H54 (cell line): ENCODE results near the gene MAST4.

ENCODE experiments used
- DNase-seq: peaks from one replicate; pipeline ENCODE4 v3.0.0; 2011; ENCODE audit warnings: low spot score, mixed read lengths; ENCODE audit not compliant: insufficient read length
- FAIRE-seq: peaks from 3 replicates; lab custom pipeline; 2011; peaks lifted over from hg19 to GRCh38; lab: Jason Lieb, UNC
- POLR2A ChIP-seq: IDR thresholded peaks from 2 replicates; pipeline ENCODE4 v1.6.1; 2011; ENCODE audit warnings: low read depth, mild to moderate bottlenecking, low read length

Gene MAST4

DNA sequence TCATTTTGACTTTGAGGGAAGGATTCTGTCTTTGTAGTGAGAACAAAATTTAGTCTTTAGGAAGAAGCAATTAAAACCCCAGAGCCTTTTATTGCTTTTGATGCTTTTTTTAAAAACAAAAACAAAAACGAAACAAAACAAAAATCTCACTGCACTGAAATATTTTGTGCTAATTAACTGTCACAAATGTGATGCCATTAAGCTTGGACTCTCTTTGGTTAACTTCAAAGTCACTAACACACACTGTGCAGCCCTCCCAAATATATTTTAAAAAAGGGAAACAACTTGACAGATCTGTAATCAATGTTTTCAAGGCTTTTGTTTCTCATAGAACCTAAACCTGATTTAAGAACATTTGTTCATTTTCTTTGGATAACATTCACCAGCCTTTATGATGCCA lies 290.7 kb downstream of the MAST4 start:
- no peak for DNase-seq
- FAIRE-seq: no peak
- no peak for TF ChIP-seq POLR2A

DNA sequence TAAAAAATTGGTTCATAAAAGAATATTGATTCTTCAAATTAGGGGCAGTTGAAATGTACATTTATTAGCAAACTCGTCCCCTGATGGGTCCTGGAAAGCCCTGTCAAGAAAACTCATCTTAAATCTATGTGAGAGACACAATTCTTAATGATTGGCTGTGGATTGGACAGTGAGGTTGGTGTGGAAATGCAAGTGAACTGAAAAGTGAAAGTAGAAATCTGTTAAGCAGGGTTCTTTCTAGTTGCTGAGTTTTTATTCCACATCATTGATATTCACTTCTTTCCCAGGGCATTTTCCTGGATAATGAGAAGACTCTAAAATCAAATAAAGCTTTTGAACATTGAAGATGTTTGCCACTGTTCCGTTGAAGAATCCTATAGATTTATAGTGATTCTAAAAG lies 292.4 kb downstream of the MAST4 start:
- TF ChIP-seq POLR2A: no peak
- no peak for FAIRE-seq
- DNase-seq: no peak

DNA sequence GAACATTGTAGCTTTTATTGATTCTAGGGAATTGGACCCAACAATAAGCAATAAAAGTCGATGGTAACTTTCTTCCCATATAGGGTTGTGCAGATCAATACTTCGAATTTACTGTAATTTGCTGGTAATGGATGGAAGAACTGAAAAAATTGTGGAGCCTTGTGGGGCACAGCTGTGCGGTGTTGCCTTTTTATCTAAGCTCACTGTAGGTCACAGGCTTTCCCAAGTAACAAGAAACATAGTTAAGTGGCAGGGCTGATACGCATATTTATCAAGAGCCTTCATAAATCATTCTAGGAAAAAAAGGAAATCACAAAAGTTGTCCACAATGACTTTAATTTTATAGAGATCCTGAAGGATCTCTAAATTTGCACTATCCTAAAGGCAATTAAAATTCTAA lies 292.9 kb downstream of the MAST4 start:
- FAIRE-seq (no peak), DNase-seq (no peak)
- no peak for TF ChIP-seq POLR2A

DNA sequence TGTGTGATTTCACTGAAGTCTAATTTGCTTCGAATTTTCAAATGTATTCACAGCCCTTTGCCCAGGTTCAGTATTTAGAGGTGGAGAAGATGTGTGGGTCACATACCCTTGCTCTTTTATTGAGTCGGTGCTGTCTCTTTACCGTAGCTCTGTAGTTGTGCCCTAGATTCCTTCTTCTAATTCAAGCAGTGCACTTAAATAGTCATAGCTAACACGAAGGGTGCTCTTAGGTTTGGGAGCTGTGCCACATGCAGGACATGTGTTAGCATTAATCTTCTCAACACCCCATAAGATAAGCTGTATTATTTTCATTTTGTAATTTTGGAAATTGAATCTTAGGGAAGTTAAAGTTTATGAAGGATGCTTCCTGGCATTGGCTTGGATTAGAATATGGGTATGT lies 293.3 kb downstream of the MAST4 start:
- no peak for TF ChIP-seq POLR2A
- no peak for FAIRE-seq

DNA sequence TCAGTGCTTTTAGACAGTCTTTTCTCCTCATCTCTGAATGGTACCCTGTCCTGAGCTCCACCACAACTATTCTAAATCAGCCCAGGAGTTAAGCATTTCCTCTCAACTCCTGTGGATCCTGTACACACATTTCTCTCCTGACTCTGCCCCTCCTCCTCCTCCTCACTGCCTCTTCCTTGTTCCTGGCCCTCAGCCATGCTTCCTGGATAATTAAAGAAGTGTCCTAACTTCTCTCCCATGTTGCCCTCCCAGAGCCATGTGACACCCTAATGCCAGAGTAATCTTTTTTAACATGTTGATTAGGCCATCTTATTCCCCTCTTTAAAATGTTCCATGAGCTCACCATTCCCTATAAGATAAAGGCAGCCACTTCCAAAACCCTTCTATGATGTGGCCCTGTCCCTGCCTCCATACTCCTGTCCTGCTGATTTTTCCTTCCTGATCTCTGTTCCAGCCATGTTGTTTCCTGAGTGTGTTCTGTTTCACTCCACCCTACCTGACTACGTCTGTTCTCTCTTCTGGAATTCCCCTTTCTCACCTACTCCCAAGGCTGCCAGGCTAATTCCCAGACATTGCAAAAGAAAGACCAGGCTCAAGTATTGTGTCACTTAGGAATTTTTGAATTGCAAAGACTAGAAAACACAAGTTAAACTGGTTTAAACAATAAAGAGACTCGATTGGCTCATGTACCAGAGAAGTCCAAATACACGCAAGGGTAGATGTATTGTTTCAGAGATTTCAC lies 295.2 kb downstream of the MAST4 start:
- DNase-seq (no peak), FAIRE-seq (no peak)
- no peak for TF ChIP-seq POLR2A

More for the DNA sequence above, 293.3 kb downstream of the MAST4 start:
- no peak for DNase-seq

DNA sequence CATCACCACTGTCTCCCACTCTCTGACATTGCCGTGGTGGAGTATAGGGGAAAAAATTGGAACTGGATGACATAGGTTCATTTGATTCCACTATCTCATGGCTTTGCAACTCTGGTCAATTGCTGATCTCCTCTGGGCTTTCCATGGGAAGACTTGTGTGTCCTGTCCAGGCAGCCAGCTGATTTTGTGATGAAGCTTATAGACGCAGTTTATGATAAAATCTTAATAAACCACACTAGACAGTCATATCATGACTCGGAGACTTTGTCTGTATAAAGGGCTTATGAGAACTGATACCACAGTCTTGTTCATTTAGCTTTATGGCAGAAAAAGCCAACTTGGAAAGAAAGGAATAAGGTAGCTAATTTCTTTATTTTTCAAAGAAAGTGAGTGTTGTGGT lies 296.5 kb downstream of the MAST4 start:
- no peak for TF ChIP-seq POLR2A
- DNase-seq (no peak), FAIRE-seq (no peak)

DNA sequence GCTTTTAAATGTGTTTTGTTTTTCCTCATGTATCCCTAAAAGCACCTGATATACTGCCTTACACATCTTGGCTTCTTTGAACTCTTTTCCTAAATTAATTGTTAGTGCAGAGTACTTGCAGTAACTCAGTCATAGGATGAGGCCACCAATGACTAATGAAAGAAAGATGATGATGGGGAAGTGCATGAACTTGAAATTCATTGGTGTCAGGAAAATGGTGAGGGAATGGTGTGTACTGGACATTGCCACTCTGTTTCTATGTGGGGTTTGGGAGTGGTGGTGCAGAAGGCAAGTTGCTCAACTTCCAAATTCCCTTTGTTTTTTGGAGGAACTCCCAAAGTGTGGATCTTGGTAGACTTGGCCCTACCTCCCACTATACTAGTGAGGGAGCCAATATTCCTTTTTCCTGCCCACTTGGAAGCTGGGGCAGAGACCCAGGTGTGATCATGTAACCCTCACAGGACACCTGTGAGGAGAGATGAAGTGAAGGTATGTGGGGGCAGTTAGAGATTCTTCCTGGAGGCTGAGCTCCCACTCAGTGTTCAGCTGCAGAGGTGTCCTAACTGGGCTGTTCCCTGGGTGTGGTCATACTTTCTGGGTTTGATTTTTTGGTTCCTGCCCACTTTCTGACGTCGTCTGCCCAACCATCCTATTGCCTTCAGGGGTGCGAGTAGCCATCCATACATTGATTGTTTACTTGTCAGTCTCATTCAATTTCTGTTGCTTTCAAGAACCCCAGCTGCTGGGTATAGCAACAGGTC lies 298.5 kb downstream of the MAST4 start:
- FAIRE-seq (no peak), DNase-seq (no peak)
- no peak for TF ChIP-seq POLR2A

DNA sequence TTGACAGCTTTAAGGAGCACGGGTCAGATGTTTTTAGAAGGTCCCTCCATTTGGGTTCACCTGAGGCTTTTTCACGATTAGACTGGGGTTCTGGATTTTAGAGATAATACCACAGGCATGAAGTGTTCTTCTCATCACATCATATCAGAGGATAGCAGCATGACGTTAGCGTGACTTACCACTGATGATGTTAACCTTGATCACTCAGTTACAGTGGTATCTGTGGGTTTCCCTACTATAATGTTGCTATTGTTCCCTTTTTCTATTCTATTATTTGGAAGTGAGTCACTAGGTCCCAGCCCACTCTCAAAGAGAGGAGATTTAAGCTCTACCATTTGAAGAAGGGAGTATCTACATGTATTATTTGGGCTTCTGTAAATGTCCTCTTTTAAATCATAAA lies 300.0 kb downstream of the MAST4 start:
- no peak for FAIRE-seq
- no peak for TF ChIP-seq POLR2A
- DNase-seq: no peak

DNA sequence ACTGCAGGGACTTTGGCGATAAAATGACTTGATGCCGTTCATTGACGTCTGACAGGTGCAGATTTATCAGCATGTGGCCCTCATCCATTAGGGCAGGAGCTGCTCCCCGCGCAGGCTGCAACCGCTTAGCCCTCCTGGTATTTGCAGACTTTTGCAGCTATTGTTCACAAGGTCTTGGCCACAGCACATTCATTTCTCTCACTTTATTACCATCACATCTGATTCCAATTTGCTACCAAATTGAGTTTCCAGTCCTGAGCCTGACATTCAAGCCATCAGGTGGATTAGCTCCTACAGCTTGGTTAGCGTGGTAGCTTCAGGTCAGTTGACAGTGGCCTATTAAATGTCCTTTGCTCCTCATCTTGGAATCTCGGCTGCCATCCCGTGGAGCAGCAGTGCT lies 301.2 kb downstream of the MAST4 start:
- FAIRE-seq: no peak
- DNase-seq: no peak
- TF ChIP-seq POLR2A: no peak

DNA sequence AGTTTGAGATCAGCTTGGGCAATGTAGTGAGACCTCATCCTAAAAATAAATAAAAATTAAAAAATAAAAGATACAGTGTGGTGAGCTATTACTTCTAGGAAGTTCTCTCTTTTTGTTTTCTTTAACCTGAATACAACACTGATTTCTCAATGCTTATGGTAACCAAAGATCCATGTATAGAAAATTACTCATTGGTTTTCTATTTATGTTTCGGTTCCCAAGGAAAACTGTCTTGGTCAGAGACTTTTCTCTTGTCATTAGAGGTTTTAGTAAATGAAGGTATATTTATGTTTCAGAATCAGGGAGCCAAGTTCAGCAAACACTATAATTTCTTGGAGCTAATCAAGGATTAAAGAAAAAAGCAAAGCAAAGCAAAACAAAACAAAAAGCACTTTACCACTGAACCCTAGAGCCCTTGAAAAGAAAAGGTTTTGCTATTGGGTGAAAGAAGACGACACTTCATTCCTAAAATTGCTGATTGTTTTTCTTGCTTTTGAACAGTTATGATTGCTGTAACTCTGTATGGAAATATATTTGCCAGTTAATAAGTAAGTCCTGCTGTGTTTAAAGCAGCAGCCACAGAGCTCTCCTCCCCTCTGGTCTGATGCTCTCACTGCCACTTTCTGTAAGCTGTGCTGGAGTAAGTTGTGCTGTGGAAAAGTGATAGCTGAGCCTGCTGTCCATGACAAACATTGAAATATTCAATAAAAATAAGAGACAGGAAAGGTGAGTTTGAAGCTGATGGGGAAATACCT lies 302.2 kb downstream of the MAST4 start:
- TF ChIP-seq POLR2A: no peak
- DNase-seq (no peak), FAIRE-seq (no peak)

DNA sequence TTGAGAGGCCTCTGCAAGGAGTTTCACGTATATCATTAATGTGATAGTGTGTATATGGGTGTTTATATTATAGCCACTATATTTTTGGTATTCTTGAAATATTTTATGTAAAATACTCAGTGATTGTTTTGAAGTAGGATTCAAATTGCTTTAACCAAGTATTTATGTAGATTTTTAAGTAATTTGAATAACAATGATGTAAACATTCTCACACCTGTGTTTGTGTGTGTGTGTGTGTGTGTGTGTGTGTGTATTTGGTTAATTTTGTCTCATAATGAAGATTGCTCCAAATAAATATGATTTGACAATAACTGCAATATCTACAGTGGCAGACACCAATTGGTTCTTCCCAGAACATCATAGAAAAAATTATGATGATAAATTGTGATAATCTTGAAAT lies 307.0 kb downstream of the MAST4 start:
- FAIRE-seq (no peak), DNase-seq (no peak)
- no peak for TF ChIP-seq POLR2A

DNA sequence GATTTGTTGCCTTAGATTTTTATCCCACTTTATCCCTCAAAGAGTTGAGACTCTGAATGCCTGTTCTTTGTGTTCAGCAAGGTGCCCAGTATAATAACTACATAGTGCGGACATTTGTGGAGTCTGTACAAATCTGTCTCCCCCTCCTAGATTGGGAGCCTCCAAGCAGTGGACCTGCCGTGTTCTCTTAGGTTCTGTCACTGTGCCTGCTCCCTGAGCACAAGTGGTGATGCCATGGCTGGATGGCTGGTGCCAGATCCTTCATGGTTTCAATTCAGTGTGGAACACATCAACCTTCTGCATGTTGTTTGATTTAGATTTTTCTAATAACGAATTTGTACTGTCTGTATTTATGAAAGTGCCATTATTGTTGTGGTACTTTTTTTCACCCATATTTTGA lies 307.5 kb downstream of the MAST4 start:
- FAIRE-seq (no peak), DNase-seq (no peak)
- no peak for TF ChIP-seq POLR2A

DNA sequence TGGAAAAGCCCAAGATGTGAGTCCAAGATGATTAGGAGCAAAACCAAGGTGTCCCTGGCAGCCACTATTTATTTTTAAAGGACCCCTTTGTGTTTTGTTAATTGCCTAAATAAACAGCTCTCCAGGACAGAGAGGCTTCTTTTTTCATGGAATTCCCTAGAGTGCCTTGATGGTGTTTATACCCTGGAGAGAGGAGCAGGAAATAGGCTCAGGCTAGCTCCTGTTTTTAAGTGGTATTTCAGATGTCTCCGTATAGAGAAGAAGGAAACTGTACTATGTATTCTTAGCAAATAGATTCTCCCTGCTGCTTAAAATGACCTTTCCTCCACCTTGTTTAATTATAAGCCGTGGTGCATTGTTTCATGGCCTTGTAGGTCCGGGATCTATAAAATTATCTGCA lies 308.0 kb downstream of the MAST4 start:
- FAIRE-seq (no peak), DNase-seq (no peak)
- TF ChIP-seq POLR2A: no peak

DNA sequence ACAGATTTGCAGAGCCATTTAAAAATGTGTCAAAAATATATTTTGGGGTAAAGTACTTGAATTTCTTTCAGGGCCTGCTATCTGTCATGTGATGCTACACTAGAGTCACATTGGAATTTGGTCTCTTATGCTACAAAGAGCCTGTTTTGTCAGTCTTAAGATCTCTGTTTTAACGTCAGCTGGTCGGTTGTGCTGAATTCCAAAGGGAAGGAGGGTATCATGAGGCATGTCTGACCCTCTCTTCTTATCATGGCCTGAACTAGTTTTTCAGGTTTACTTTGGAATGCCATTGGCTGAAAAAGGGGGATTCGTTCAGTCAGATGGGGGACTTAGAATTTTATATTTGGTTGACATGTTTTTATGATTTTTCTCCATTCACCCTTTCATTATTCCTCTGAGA lies 309.8 kb downstream of the MAST4 start:
- DNase-seq: no peak
- TF ChIP-seq POLR2A: no peak
- no peak for FAIRE-seq

DNA sequence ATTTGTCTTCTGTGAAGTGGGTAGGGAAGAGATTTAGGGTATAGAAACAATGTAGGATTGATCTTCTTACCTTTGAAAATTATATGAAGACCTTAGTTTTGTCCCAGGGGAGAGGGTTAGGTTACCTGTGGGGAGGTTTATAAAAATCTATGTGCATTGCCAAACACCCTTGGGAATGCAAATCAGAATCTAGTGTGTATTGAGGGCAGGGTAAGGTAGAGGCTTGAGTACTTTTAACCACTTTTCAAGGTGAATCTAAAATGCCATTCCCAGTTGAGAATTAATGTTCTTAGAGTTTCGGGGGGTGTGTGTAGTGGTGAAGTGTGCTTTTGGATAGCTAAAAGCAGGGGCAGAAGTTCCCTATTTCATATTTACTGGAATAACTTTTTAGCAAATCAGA lies 312.0 kb downstream of the MAST4 start:
- no peak for FAIRE-seq
- no peak for TF ChIP-seq POLR2A
- DNase-seq: no peak
